Skeletal muscle cell (primary cell): ENCODE measurements around the gene HEY2.
"Not testable (repeated sequence)": the region's sequence is repeated elsewhere in the genome, so short reads cannot be mapped to it uniquely, and the experiment has no call there.

Source experiments
- DNase-seq: peaks from one replicate; pipeline ENCODE4 v3.0.0-alpha.2; 2010; ENCODE audit warnings: low read depth
- H3K4me3 ChIP-seq: 2 replicates; pipeline ENCODE4 v1.5.1; 2011; ENCODE audit warnings: low read depth, mild to moderate bottlenecking, control low read depth, low read length, moderate library complexity

HEY2 gene

DNA sequence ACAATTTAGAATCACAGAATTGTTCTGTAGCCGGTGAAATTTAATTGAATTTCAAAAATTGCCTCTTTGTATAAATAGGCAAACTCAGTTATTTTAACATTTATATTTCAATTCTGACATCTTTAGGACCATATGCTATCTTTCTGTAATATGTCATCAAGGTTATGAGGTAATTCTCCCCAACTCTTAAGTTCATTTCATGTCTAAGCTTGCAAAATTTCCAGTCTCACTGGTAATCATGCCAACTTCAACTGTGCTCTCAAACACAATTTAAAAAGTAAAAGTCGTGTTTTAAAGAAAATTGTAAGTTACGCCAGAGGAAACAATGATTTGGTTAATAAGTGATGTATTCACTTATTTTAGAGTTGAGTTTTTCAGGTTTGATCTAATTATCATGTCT, 42.7 kb downstream of the HEY2 start:
- no peak for DNase-seq
- H3K4me3 ChIP-seq = no peak overlapping the region

DNA sequence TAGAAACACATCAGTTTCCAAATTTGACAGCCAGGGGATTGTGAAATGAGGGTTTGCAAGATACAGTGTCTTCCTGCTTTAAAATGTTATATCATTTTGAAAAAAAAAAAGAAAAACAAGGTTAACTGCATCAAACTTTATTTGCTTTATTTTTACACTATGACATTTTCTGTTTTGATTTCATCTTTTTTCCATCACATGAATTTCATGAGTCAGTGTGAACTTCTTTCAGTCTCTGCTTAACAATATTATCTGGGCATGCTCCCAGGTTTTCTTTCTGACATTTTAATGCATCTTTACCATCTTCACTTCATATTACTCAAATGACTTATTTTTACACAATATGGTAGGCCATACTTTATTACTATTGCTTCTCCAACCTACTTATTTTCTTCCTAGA, 43.2 kb downstream of the HEY2 start:
- no peak for DNase-seq

DNA sequence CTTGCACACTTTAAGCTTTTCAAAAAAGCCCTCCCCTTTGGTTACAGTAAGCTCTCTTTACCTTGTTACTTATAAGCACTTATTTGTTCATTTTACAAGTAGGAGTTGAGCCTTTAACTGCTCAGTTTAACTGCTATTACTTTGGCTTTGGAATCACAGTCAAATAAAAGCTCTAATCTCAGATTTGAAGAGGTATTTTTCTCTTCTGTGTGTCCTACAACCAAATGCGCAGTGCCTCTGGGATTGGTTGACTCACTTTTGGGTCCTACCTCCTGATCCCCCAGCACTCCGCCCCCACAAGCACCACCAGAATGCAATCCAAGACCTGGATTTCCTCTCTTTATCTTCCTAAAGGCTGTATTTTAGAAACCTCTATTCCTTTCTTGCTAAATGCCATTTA, 43.8 kb downstream of the HEY2 start:
- no peak overlapping the region for H3K4me3 ChIP-seq

More for the DNA sequence above, 43.2 kb downstream of the HEY2 start:
- H3K4me3 ChIP-seq = no peak overlapping the region

DNA sequence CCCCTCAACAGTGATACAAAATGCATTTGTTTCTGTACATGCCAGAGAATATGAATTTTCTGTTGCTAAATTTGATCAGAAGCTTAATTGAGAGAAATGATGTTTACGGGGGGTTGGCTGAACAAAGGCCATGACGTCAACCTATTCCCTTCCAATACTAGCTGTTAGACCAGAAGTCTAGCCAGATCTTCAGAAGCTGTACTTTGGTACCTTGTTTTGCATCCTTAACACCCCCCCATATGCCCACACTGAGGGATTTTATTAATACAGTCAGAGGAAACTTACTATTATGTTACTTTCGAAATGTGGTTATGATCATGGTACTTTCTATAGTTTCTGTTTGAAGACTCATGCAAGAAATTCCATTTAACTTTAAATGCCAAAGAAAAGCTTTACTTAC, 44.4 kb downstream of the HEY2 start:
- no peak overlapping the region for H3K4me3 ChIP-seq
- DNase-seq = no peak

More for the DNA sequence above, 43.8 kb downstream of the HEY2 start:
- no peak for DNase-seq

DNA sequence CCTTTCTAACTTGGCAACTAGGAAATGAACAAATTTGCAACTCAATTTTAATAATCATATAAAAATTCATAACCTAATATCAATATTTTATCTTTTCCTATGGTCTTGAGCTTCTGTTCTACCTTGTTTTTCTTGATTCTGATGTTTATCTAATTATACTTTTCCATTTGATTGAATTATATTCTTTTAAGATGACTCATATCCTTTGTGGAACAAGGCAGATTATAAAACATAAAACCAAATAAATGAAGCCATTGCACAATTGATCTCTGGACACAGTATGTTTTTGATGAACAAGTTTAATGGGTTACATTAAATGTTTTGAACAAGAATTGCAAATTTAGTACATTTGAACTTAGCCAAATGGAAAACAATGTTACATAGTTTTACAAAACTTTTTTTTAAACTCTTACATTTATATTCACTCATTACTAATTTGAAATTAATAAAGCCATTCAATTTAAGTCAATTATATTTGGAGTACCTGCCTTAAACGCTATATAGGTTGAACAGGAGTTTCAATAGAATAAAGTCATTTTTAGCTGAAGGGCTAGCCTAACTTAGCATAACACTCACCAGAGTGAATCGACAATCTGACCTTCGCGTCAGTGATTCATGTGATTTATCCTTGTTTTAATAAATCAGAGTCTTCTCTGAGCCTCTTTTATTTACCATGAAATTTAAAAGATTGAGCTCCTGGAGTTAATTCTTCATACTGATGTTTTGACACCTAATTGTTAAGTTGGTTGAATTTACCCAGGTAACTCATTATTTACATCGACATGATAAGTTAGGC, 45.1 kb downstream of the HEY2 start:
- H3K4me3 ChIP-seq = no peak overlapping the region
- no peak for DNase-seq

DNA sequence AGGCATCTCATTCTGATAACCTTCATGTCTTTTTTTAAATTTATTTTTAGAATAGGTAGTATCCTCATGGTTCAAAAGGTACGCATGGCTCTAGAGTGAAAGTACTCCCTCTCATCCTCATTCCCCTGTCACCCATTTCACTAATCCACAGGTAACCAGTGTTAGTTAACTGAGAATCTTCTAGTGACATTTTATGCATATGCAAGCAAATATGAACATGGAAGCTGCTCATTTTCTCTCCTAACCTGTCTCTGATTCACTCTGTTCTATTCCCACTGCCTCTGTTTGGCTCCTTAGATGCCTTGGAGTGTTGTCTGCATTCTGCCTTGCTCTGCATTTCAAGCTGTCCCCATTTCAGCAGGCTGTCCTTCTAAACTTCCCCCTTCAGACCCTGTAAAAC, 45.9 kb downstream of the HEY2 start:
- no peak overlapping the region for H3K4me3 ChIP-seq
- no peak for DNase-seq

DNA sequence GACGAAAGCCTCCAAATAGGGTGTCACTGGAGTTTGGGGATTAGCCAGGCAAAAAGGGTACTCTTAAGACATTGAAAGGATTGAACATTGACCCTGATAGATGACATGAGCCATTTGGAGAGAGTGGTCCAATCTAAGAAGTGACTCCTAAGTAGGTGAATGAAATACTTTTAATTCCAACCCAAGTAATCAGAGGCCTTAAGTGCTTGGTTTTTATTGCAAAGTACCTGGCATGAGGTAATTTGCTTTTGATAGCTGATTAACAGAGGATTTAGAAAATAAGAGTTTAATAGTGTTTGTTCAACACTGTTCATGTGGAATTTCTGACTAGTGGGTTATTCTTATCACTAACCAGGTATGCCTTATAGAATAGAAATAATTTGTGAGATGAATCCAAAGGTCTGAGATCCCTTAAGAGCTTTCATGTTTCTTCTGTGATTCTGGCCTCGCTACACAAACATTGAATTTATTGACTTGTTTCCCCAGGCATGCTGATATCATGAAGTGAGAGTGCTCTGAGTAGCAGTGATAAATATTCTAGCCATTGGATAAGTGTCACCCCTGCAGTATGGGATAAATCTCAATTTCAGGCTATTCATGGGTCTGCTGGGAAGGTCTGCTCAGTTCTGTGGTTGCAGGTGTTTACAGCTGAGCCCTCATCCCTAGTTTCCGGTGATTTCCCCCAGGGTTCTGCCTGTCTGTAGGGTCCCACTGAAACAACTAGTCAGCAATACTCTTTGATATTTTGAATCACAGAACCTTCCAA, 47.9 kb downstream of the HEY2 start:
- no peak overlapping the region for H3K4me3 ChIP-seq
- no peak for DNase-seq

DNA sequence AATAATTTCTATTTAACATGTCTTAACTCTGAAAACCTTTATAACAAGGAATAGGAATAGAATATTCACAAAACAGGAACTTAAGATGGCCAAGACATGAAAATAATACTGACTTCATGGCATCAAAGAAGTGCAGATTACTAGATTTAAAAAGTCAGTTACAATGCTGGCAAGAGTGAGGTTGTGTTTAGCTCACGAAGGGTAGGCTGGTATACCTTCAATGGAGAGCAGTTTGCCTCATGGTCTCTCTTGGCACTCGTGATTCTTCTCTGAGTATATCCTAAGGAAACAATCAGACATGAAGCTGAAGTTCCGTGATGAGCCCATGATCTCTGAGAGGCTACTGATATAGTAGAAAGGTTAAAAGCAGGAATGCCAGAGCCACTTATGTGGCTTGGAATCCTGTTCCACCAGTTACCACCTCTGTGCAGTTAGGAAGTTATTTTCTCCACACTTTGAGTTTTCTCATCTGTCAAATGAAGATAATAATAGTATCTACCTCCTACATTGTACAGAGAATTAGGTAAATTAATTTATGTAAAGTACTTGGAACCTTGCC, 48.5 kb downstream of the HEY2 start:
- DNase-seq = no peak
- no peak overlapping the region for H3K4me3 ChIP-seq

DNA sequence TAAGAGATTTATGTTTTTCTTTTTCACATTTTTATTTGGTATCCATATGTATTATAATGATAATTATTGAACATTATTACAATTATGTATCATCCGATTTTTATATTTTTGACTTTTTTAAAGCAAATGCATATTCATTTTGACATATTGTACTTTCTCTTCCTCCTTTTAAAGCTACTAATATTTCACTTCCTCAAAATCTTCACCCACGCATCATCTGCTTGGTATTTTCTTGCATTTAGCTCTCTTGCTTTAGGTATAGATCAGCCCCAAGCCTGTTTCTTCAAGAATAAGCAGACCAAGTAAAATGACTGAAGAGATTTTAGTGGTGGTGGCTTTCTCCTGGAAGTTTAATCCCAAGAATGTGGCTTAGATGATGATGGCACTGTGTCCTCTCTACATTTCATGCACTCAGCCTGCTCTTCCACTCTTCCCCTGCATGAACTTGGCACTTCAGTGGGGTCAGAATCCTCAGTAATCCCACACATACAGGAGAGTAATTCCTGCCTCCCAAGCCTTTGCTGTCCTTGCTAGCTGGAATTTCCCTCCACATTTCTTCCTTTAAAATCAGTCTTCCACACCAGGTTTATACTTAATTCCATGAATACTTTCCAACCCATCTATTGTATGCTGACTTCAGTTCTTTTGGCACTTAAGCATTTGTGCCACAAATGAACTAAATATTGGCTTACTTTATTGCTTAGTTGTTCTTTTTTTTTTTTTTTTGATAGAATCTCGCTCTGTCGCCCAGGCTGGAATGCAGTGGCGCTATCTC, 49.5 kb downstream of the HEY2 start:
- no peak overlapping the region for H3K4me3 ChIP-seq
- DNase-seq = no peak

DNA sequence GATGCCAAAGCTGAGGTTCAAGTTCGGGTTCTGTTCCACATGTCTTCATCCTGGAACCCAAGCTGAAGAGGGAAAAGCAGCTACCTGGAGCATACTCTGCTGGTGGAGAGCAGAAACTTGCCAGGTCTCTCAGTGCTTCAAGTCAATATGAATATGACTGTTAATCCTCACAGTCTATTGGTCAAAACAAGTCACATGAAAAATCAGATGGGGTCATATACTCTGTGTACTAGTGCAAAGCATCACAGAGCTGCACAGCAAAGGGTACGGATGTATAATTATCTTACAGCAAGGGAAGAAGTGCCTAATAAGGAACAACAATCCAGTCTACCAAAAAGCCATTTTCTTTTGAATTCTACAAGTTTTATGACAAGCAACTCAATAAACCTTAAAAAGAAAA, 53.0 kb downstream of the HEY2 start:
- no peak for DNase-seq
- no peak overlapping the region for H3K4me3 ChIP-seq

DNA sequence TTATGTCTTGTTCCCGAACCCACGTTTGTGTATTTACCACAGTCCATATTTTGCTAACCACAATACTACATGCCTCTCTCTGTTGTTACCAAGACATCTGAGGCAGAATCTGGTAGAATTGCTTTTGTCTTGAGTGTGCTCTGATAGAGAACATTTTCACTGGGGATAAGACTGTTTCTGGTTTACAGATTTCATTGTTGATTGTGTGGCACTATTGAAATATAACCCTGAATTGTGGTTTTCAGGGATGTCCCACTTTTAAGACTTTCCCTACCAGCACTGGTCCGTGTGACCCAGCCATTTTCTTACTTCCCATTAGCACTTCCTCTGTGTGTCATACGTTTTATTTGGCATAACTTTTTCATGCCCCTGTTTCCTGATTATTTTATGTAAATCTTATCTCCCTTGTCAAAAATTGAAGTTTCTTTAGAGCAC, 53.5 kb downstream of the HEY2 start:
- no peak for DNase-seq
- no peak overlapping the region for H3K4me3 ChIP-seq

DNA sequence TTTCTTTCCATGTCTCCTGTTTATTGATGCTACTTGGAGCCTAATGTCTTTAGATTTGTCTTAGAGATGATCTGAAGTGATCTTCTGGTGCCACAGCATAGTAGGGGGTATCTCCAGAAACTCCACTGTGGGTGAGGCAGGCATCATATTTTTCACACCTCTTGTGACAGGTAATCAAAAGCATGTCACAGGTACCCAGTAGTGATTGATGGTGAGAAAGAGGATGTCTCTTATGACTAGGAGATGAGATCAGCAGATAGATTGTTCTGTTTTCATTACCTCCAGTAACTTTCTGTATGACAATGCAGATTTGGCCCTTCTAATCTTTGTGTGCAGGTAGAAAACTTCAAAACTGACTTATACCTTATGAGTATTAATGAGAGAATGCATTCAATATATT, 54.8 kb downstream of the HEY2 start:
- DNase-seq = no peak
- H3K4me3 ChIP-seq = no peak overlapping the region

DNA sequence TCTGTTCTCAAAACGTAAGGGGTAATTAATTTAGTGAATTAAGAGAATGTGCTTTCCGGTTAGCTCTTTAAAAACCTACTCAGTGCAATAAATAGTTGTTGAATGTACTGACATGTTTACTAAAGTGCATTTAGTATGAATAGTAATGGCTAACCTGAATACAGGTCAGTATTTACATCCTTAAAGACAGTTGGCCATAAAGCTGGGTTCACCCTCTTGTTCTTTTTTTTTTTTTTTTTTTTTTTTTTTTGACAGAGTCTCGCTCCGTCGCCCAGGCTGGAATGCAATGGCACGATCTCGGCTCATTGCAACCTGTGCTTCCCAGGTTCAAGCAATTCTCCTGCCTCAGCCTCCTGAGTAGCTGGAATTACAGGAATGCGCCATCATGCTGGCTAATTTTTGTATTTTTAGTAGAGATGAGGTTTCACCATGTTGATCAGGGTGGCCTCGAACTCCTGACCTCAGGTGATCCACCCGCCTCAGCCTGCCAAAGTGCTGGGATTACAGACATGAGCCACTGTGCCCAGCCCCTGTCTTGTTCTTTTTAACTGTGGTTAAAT, 55.5 kb downstream of the HEY2 start:
- not testable (repeated sequence) for DNase-seq, H3K4me3 ChIP-seq

DNA sequence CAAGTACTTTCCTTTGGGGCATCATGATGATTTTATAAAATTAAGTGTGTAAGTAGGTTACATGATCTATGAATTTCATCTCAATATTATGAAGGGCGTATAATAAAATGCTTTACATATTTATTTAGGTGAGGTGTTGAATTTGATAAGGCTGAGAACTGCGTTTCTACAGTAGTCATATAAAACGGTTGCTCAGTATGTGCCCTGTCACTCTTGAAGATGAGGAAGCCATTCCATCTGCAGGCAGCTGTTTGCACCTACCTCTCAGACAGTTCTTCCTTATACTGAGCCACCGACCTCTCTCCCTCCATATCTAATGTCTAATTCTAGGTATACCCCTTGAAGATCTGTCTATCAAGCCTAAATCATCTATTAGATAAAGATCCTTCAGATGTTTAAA, 57.4 kb downstream of the HEY2 start:
- DNase-seq = no peak
- H3K4me3 ChIP-seq = no peak overlapping the region

DNA sequence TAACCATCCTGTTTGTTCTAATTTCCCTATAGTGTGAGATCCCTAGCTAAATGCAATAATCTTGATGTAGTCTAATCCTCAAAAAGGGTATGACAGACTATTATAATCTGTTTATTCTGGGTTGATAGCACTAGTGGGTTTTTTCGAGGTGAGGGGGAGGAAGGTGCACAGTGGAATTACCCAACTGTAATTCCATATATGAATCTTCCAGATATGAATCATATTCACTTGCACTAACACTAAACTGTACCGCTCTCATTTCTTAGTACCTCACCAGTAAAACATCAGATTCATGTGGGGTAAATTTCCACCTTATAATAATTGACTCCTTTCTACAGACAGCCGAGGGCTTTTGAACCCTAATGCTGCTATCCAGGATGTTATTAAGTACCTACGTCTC, 57.9 kb downstream of the HEY2 start:
- no peak overlapping the region for H3K4me3 ChIP-seq
- no peak for DNase-seq

DNA sequence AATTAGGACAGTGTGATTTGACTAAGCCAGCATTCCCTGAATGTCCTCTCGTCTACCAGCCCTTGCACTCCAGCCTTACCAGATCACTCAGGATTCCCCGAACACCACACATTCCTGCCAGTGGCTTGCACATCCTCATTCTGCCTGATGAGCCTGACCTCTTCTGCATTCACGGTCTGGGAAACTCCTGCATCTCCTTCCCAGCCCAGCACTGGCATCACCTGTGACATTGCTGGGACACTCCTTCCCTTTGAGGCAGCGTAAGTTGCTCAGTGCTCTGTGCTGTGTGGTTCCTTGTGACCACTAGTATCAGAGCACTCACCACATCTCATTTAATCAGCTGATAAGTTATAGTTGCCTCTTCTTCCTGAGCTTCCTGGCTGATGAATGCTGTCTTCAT, 58.6 kb downstream of the HEY2 start:
- no peak for DNase-seq

DNA sequence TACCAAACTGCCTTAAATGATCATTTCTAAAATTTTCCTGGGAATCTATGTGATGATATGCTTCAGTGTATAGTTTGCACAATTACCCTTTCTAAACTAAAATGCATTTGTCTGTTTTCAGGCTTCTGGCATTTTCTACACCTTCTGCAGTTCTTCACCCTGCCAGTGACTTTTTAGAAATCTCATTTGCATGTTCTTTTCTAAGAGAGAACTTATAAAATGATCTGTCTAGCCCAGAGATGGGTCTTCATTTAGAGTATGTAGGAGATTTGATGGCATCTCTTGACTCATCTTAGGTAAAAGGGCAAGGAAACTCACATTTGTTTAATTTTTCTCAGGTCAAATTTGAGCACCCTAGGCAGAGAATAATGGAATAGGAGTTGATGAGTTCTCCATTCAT, 59.2 kb downstream of the HEY2 start:
- no peak overlapping the region for H3K4me3 ChIP-seq
- DNase-seq = no peak

More for the DNA sequence above, 58.6 kb downstream of the HEY2 start:
- H3K4me3 ChIP-seq = no peak overlapping the region

DNA sequence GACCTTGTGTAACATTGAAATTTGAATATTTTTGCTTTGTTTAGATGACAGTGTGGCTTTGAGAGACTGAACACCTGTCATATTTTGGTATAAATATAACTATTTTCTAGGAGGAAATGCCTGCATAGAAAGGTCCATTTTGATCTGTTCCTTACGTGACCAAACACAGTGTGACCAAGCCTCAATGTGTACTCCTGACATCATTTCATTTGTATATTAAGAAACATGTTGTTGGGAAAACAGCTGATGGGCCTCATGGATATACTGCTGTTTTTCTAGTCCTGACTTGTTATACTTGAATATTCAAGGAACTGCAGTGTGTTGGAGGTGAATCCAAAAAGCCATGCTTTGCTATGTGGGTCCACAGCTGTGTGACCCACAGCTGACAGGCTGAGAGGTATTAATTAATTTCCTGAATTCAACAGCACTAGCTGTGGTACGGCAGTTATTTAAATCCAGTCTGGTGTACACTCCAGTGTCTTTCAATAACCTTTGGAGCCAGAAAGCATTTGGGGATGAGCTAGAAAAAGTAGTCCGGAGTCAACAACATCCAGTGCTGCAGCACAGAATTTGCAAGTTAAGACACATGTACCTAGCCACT, 60.2 kb downstream of the HEY2 start:
- DNase-seq = no peak

DNA sequence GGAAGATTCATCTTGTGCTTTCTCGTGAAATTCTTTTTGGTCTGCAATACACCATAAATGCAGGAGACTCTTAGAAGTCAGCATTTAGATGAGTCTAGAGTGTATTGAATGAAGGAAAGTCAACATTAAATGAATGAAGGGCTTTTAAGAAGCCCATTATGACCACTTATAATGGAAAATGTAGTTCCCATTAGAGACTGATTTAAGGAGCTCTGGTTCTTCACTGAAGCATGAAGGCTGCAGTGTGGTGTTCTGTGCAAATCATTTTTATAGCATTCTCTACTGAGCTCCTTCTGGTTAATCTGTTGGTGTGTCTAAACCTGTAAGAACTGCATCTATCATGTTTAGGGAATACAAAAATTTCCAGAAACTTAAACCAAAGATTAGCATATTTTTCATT, 61.0 kb downstream of the HEY2 start:
- DNase-seq = no peak
- no peak overlapping the region for H3K4me3 ChIP-seq

More for the DNA sequence above, 60.2 kb downstream of the HEY2 start:
- H3K4me3 ChIP-seq = no peak overlapping the region
